H9 (cell line): ENCODE results near the gene NEURL1B. TPM values are rescaled to one million over a fixed set of nuclear protein-coding genes. Genes with fewer than 3 reads are reported as not detected.

Experiments used
- DNase-seq: peaks from one replicate; pipeline ENCODE4 v3.0.0-alpha.2; 2017
- H2AFZ ChIP-seq: one replicate; pipeline ENCODE4 v1.6.1; 2013; ENCODE audit warnings: mild to moderate bottlenecking, low read length, control low read depth, moderate library complexity
- H2AK5ac ChIP-seq: 2 replicates; pipeline ENCODE4 v1.6.1; 2013; ENCODE audit warnings: low read length, control low read depth, mixed read lengths; ENCODE audit not compliant: insufficient read length
- H2BK120ac ChIP-seq: one replicate; pipeline ENCODE4 v1.6.1; 2013; ENCODE audit warnings: low read depth, mild to moderate bottlenecking, low read length, control low read depth, inconsistent platforms; ENCODE audit not compliant: poor library complexity, severe bottlenecking
- H2BK12ac ChIP-seq: 2 replicates; pipeline ENCODE4 v1.6.1; 2013; ENCODE audit warnings: low read length, control low read depth, mixed read lengths, low read depth; ENCODE audit not compliant: insufficient read length
- H2BK15ac ChIP-seq: 2 replicates; pipeline ENCODE4 v1.6.1; 2013; ENCODE audit warnings: low read depth, low read length, control low read depth
- H2BK20ac ChIP-seq: one replicate; pipeline ENCODE4 v1.6.1; 2013; ENCODE audit warnings: low read depth, mild to moderate bottlenecking, low read length, control low read depth, inconsistent platforms; ENCODE audit not compliant: poor library complexity, severe bottlenecking
- H2BK5ac ChIP-seq: 2 replicates; pipeline ENCODE4 v1.6.1; 2013; ENCODE audit warnings: low read length, control low read depth, mixed read lengths; ENCODE audit not compliant: insufficient read length
- H3K14ac ChIP-seq: 2 replicates; pipeline ENCODE4 v1.6.1; 2013; ENCODE audit warnings: low read length, control low read depth; ENCODE audit not compliant: insufficient read depth
- H3K18ac ChIP-seq: 2 replicates; pipeline ENCODE4 v1.6.1; 2013; ENCODE audit warnings: low read depth, mild to moderate bottlenecking, mixed read lengths, low read length, control low read depth; ENCODE audit not compliant: insufficient read length
- H3K23ac ChIP-seq: 2 replicates; pipeline ENCODE4 v1.6.1; 2013; ENCODE audit warnings: low read length, control low read depth, mixed read lengths, low read depth; ENCODE audit not compliant: insufficient read length
- H3K23me2 ChIP-seq: 2 replicates; pipeline ENCODE4 v1.6.1; 2013; ENCODE audit warnings: low read depth, mild to moderate bottlenecking, mixed read lengths, low read length, control low read depth; ENCODE audit not compliant: insufficient read length, poor library complexity, severe bottlenecking
- H3K27ac ChIP-seq: 2 replicates; pipeline ENCODE4 v1.5.1; 2013; ENCODE audit warnings: low read length, control low read depth, mixed read lengths, low read depth; ENCODE audit not compliant: insufficient read length
- H3K27me3 ChIP-seq: 2 replicates; pipeline ENCODE4 v1.6.1; 2013; ENCODE audit warnings: low read length, control low read depth, inconsistent platforms; ENCODE audit not compliant: insufficient read depth
- H3K4ac ChIP-seq: 2 replicates; pipeline ENCODE4 v1.6.1; 2013; ENCODE audit warnings: low read depth, mild to moderate bottlenecking, control low read depth, inconsistent platforms, low read length, moderate library complexity
- H3K4me1 ChIP-seq: 2 replicates; pipeline ENCODE4 v1.6.1; 2013; ENCODE audit warnings: low read length, control low read depth, inconsistent platforms; ENCODE audit not compliant: insufficient read depth
- H3K4me2 ChIP-seq: 2 replicates; pipeline ENCODE4 v1.6.1; 2013; ENCODE audit warnings: low read length, control low read depth, mixed read lengths; ENCODE audit not compliant: insufficient read length, insufficient read depth
- H3K56ac ChIP-seq: 2 replicates; pipeline ENCODE4 v1.6.1; 2013; ENCODE audit warnings: low read depth, mild to moderate bottlenecking, mixed read lengths, low read length, control low read depth; ENCODE audit not compliant: insufficient read length
- H3K79me1 ChIP-seq: 2 replicates; pipeline ENCODE4 v1.6.1; 2013; ENCODE audit warnings: low read depth, mild to moderate bottlenecking, moderate library complexity, low read length, control low read depth, inconsistent platforms; ENCODE audit not compliant: insufficient read depth, poor library complexity, severe bottlenecking
- H3K79me2 ChIP-seq: 2 replicates; pipeline ENCODE4 v1.6.1; 2013; ENCODE audit warnings: low read length, control low read depth, inconsistent platforms; ENCODE audit not compliant: insufficient read depth
- H3K9ac ChIP-seq: 2 replicates; pipeline ENCODE4 v1.6.1; 2013; ENCODE audit warnings: low read length, control low read depth, mixed read lengths; ENCODE audit not compliant: insufficient read length; ENCODE audit errors: extremely low read depth
- H3K9me3 ChIP-seq: one replicate; pipeline ENCODE4 v1.6.1; 2013; ENCODE audit warnings: low read depth, low read length, inconsistent platforms; ENCODE audit not compliant: control insufficient read depth
- H3T11ph ChIP-seq: one replicate; pipeline ENCODE4 v1.6.1; 2013; ENCODE audit warnings: mild to moderate bottlenecking, low read length, control low read depth, inconsistent platforms
- H4K20me1 ChIP-seq: one replicate; pipeline ENCODE4 v1.6.1; 2013; ENCODE audit not compliant: control insufficient read depth, insufficient read length, insufficient read depth
- H4K5ac ChIP-seq: 2 replicates; pipeline ENCODE4 v1.6.1; 2013; ENCODE audit warnings: low read depth, mild to moderate bottlenecking, mixed read lengths, low read length, control low read depth; ENCODE audit not compliant: insufficient read length
- H4K8ac ChIP-seq: replicated peaks from 2 replicates; pipeline ENCODE4 v1.6.1; 2013; ENCODE audit warnings: low read length, control low read depth, mixed read lengths, low read depth; ENCODE audit not compliant: insufficient read length
- H4K91ac ChIP-seq: 2 replicates; pipeline ENCODE4 v1.6.1; 2013; ENCODE audit warnings: low read depth, mild to moderate bottlenecking, moderate library complexity, mixed read lengths, low read length, control low read depth; ENCODE audit not compliant: insufficient read length
- H3K27ac Mint-ChIP-seq, 3 experiments: 2 replicates in 2 of 3; 3 replicates in 1 of 3; pipeline ENCODE4 v1.8.0; 2020 to 2021; ENCODE audit warnings: mixed read lengths in 3 of 3, mild to moderate bottlenecking in 1 of 3, moderate library complexity in 1 of 3
- H3K27me3 Mint-ChIP-seq: 2 replicates; pipeline ENCODE4 v1.8.0; 2021; ENCODE audit warnings: low read depth, mild to moderate bottlenecking, moderate library complexity, mixed read lengths
- H3K36me3 Mint-ChIP-seq, 3 experiments: 2 replicates in 2 of 3; 3 replicates in 1 of 3; pipeline ENCODE4 v1.8.0; 2020 to 2021; ENCODE audit warnings: low read depth in 3 of 3, mixed read lengths in 3 of 3; ENCODE audit not compliant: insufficient read depth in 1 of 3
- H3K4me1 Mint-ChIP-seq, 2 experiments: 2 replicates each; pipeline ENCODE4 v1.8.0; 2020; ENCODE audit warnings: mixed read lengths in 2 of 2
- H3K4me3 Mint-ChIP-seq, 2 experiments: 2 replicates in 1 of 2; 3 replicates in 1 of 2; pipeline ENCODE4 v1.8.0; 2020 to 2021; ENCODE audit warnings: mild to moderate bottlenecking in 2 of 2, mixed read lengths in 2 of 2, moderate library complexity in 1 of 2
- H3K9me3 Mint-ChIP-seq, 2 experiments: 2 replicates in 1 of 2; 3 replicates in 1 of 2; pipeline ENCODE4 v1.8.0; 2020; ENCODE audit warnings: mild to moderate bottlenecking in 2 of 2, mixed read lengths in 2 of 2, moderate library complexity in 1 of 2
- CTCF ChIP-seq: fragments of 200-600 bp; sonication (generic); conservative IDR thresholded peaks from 3 replicates; pipeline ENCODE4 v1.8.0; 2021; ENCODE audit warnings: antibody characterized with exemption, mild to moderate bottlenecking
- WGBS: extraction: QIAGEN DNeasy Blood & Tissue Kit; methylation state at CpG from one replicate; pipeline ENCODE4 v1.1.7; 2013; ENCODE audit warnings: missing lambda C conversion rate, low lambda C conversion rate, mixed read lengths; ENCODE audit not compliant: insufficient read length; ENCODE audit errors: extremely low coverage; 5-methylcytosine and 5-hydroxymethylcytosine counted together
- total RNA-seq: library from RNA; stranded (reverse); gene quantifications from 2 replicates; pipeline ENCODE4 v1.2.1, GENCODE V29; 2021

NEURL1B gene
- total RNA-seq, 1 experiment from 2014 or later = 3.6 TPM

- no peak overlapping the region for H2BK15ac ChIP-seq
- H3K23ac ChIP-seq = no peak overlapping the region
- no peak overlapping the region for H3K4me2 ChIP-seq
- H3K27me3 Mint-ChIP-seq = peaks cover 65% of the 10 kb centered on the region
- no peak for DNase-seq
- H4K91ac ChIP-seq = no peak overlapping the region
- no peak overlapping the region for H3K56ac ChIP-seq
- H2AK5ac ChIP-seq = no peak overlapping the region
- H3T11ph ChIP-seq = no peak overlapping the region
- H2BK120ac ChIP-seq = no peak overlapping the region
- no peaks in the 10 kb centered on the region for H4K20me1 ChIP-seq
- no peaks in the 10 kb centered on the region for H3K9me3 ChIP-seq
- no peak overlapping the region for H4K8ac ChIP-seq
- no peak overlapping the region for H2BK12ac ChIP-seq
- H3K4me1 ChIP-seq = no peaks in the 10 kb centered on the region
- no peaks in the 10 kb centered on the region for H3K79me2 ChIP-seq
- H3K27ac ChIP-seq = no peak overlapping the region
- no peak overlapping the region for H3K14ac ChIP-seq
- no peak overlapping the region for H4K5ac ChIP-seq
- H3K23me2 ChIP-seq = no peaks in the 10 kb centered on the region
- H2BK5ac ChIP-seq = no peak overlapping the region
- H3K79me1 ChIP-seq = no peaks in the 10 kb centered on the region
- no peak for TF ChIP-seq CTCF
- peaks cover 2 to 3% of the 10 kb centered on the region in 2 experiments; a peak in 2 of 4 replicates for H3K4me1 Mint-ChIP-seq
- H3K27me3 ChIP-seq = no peaks in the 10 kb centered on the region
- H3K4ac ChIP-seq = no peak overlapping the region
- H3K27ac Mint-ChIP-seq = peak overlapping the region in 1 of 3 experiments; percentile 44; a peak in 1 of 7 replicates
- no peaks in the 10 kb centered on the region for H3K9me3 Mint-ChIP-seq
- no peak overlapping the region for H3K9ac ChIP-seq
- no peak overlapping the region for H2BK20ac ChIP-seq
- no CpG with 5 or more reads among the region's 6 CpGs for WGBS
- H2AFZ ChIP-seq = no peak overlapping the region
- H3K4me3 Mint-ChIP-seq = no peak overlapping the region
- no peaks in the 10 kb centered on the region for H3K36me3 Mint-ChIP-seq
- H3K18ac ChIP-seq = no peak overlapping the region
Measured at GRCh38 chr5:172730222-172730621, 89.2 kb downstream of the NEURL1B start.
